ENCODE measurements around the gene ACIN1. TPM values are rescaled to one million over a fixed set of nuclear protein-coding genes. Genes with fewer than 3 reads are reported as not detected.

The ACIN1 gene
- total RNA-seq, 2 donors from 2014 or later, result 314 to 367 TPM

- Histone ChIP-seq H3K9me3 (ENCODE audit: control insufficient read depth, low read length) (peaks cover 4% of the 10 kb centered on the region), H3K4me3 (ENCODE audit: low read length) (peak overlapping the region; percentile 97), H3K36me3 (ENCODE audit: control insufficient read depth, insufficient read depth, low read length) (peaks cover 38% of the 10 kb centered on the region), H3K9ac (ENCODE audit: extremely low read depth, low read length, poor library complexity, severe bottlenecking) (peak overlapping the region; percentile 98), H3K27ac (ENCODE audit: low read depth, low read length) (peak overlapping the region; percentile 95), H3K4me1 (ENCODE audit: control insufficient read depth, insufficient read depth, low read length) (no peaks in the 10 kb centered on the region), H3K27me3 (ENCODE audit: control insufficient read depth, insufficient read depth, low read length, poor library complexity, severe bottlenecking) (no peaks in the 10 kb centered on the region)
- peaks cover 38% of the 10 kb centered on the region for H3K36me3 Mint-ChIP-seq (ENCODE audit: low read depth)
- peak overlapping the region; percentile 98 for H3K27ac Mint-ChIP-seq
- WGBS, 2 experiments (ENCODE audit: insufficient coverage in 1 of 2, insufficient read length in 1 of 2), result 36 to 44% methylated on average over 7 to 17 of the region's 17 CpGs
- no peaks in the 10 kb centered on the region for H3K9me3 Mint-ChIP-seq
- no peak for TF ChIP-seq CTCF (conservative IDR thresholded peaks at IDR 0.05)
- H3K4me3 Mint-ChIP-seq, result peak overlapping the region; percentile 88
- DNase-seq, result peak; percentile 26
- no peaks in the 10 kb centered on the region for H3K27me3 Mint-ChIP-seq (ENCODE audit: insufficient read depth)
- H3K4me1 Mint-ChIP-seq, result peaks cover 18% of the 10 kb centered on the region
Measured at GRCh38 chr14:23033801-23034497, 61.0 kb downstream of the ACIN1 start.

GRCh38 chr14:23033251-23033727, 61.6 kb downstream of the ACIN1 start:
- H3K4me1 Mint-ChIP-seq, result peaks cover 16% of the 10 kb centered on the region
- peaks cover 42% of the 10 kb centered on the region for H3K36me3 Mint-ChIP-seq (ENCODE audit: low read depth)
- no peak for DNase-seq
- peak overlapping the region; percentile 97 for H3K4me3 ChIP-seq (ENCODE audit: low read length)
- peak overlapping the region; percentile 88 for H3K4me3 Mint-ChIP-seq
- no peak for TF ChIP-seq CTCF (conservative IDR thresholded peaks at IDR 0.05)
- no peaks in the 10 kb centered on the region for H3K27me3 ChIP-seq (ENCODE audit: control insufficient read depth, insufficient read depth, low read length, poor library complexity, severe bottlenecking)
- no peaks in the 10 kb centered on the region for H3K4me1 ChIP-seq (ENCODE audit: control insufficient read depth, insufficient read depth, low read length)
- no peaks in the 10 kb centered on the region for H3K27me3 Mint-ChIP-seq (ENCODE audit: insufficient read depth)
- H3K36me3 ChIP-seq (ENCODE audit: control insufficient read depth, insufficient read depth, low read length), result peaks cover 44% of the 10 kb centered on the region
- H3K9ac ChIP-seq (ENCODE audit: extremely low read depth, low read length, poor library complexity, severe bottlenecking), result no peak overlapping the region
- peaks cover 4% of the 10 kb centered on the region for H3K9me3 ChIP-seq (ENCODE audit: control insufficient read depth, low read length)
- H3K27ac ChIP-seq (ENCODE audit: low read depth, low read length), result no peak overlapping the region
- WGBS, 2 experiments (ENCODE audit: insufficient coverage in 1 of 2, insufficient read length in 1 of 2), result 94 to 96% methylated on average over 10 of the region's 10 CpGs
- peak overlapping the region; percentile 98 for H3K27ac Mint-ChIP-seq
- no peaks in the 10 kb centered on the region for H3K9me3 Mint-ChIP-seq

GRCh38 chr14:23030936-23031335, 64.0 kb downstream of the ACIN1 start:
- Mint-ChIP-seq H3K4me1 (peaks cover 22% of the 10 kb centered on the region), H3K27ac (no peak overlapping the region), H3K27me3 (ENCODE audit: insufficient read depth) (no peaks in the 10 kb centered on the region), H3K4me3 (no peak overlapping the region), H3K36me3 (ENCODE audit: low read depth) (peaks cover 56% of the 10 kb centered on the region), H3K9me3 (no peaks in the 10 kb centered on the region)
- no peak for DNase-seq
- H3K4me3 ChIP-seq (ENCODE audit: low read length), result no peak overlapping the region
- H3K36me3 ChIP-seq (ENCODE audit: control insufficient read depth, insufficient read depth, low read length), result peaks cover 53% of the 10 kb centered on the region
- no peak for TF ChIP-seq CTCF (conservative IDR thresholded peaks at IDR 0.05)
- WGBS, 2 experiments (ENCODE audit: insufficient coverage in 1 of 2, insufficient read length in 1 of 2), result 96 to 98% methylated on average over 4 of the region's 4 CpGs
- no peak overlapping the region for H3K27ac ChIP-seq (ENCODE audit: low read depth, low read length)
- peaks cover 4% of the 10 kb centered on the region for H3K9me3 ChIP-seq (ENCODE audit: control insufficient read depth, low read length)
- H3K4me1 ChIP-seq (ENCODE audit: control insufficient read depth, insufficient read depth, low read length), result no peaks in the 10 kb centered on the region
- no peaks in the 10 kb centered on the region for H3K27me3 ChIP-seq (ENCODE audit: control insufficient read depth, insufficient read depth, low read length, poor library complexity, severe bottlenecking)
- no peak overlapping the region for H3K9ac ChIP-seq (ENCODE audit: extremely low read depth, low read length, poor library complexity, severe bottlenecking)

All from endodermal cell (in vitro differentiated cells).